K562 (cell line): ENCODE results near the gene FGF14. TPM values are rescaled to one million over a fixed set of nuclear protein-coding genes. Genes with fewer than 3 reads are reported as not detected.

Experiments
- ATAC-seq: fragments of 200-7000 bp; cut with Tn5 transposase; 3 replicates; pipeline ENCODE4 v1.9.1; 2020; ENCODE audit warnings: moderate library complexity
- BruUV-seq: library from RNA; stranded (reverse); fragments of 400-500 nt; replicated peaks from 2 replicates; lab custom pipeline; 2021; lab: Mats Ljungman, UMichigan
- CTCF ChIA-PET: fragments of 300-600 bp; formaldehyde crosslinking; extraction: SDS; loops from one replicate; lab custom pipeline; 2021; ENCODE audit warnings: low intra/inter-chr PET ratio; lab: Yijun Ruan, JAX
- POLR2A ChIA-PET: fragments of 300-600, 350-650 bp; sonication (Branson Sonifier 250); formaldehyde crosslinking; extraction: SDS; loops from one replicate; lab custom pipeline; 2021; ENCODE audit warnings: antibody characterized with exemption, inconsistent platforms; lab: Yijun Ruan, JAX
- DNase-seq, 4 experiments: peaks; one replicate each; pipeline versions ENCODE4 v3.0.0 to v3.0.0-alpha.2; 2011 to 2018; ENCODE audit warnings: low spot score in 3 of 4, mixed read lengths in 3 of 4; ENCODE audit errors: extremely low read depth in 1 of 4
- FAIRE-seq: peaks from 2 replicates; lab custom pipeline; 2011; peaks lifted over from hg19 to GRCh38; lab: Jason Lieb, UNC
- H2AFZ ChIP-seq: 2 replicates; pipeline ENCODE4 v1.6.0; 2011; ENCODE audit warnings: low read depth, low read length, control low read depth, inconsistent platforms
- H3K27ac ChIP-seq: fragments of 200-600 bp; 3 replicates; pipeline ENCODE4 v1.8.0; 2011; ENCODE audit warnings: low read depth, mild to moderate bottlenecking, control low read depth, inconsistent platforms, low read length, moderate library complexity, mixed read lengths; ENCODE audit errors: extremely low read depth
- H3K27me3 ChIP-seq, 2 experiments: fragments of 300-600 bp in 1 of 2; 2 replicates in 1 of 2; 3 replicates in 1 of 2; pipeline versions ENCODE4 v1.6.0 to v1.8.0; 2011; ENCODE audit warnings: inconsistent platforms in 2 of 2, low read length in 2 of 2, mild to moderate bottlenecking in 1 of 2, mixed read lengths in 1 of 2, moderate library complexity in 1 of 2; ENCODE audit not compliant: control insufficient read depth in 2 of 2, insufficient read depth in 2 of 2
- H3K36me3 ChIP-seq: fragments of 300-600 bp; 3 replicates; pipeline ENCODE4 v1.8.0; 2011; ENCODE audit warnings: mild to moderate bottlenecking, low read length, inconsistent platforms; ENCODE audit not compliant: control insufficient read depth, insufficient read depth
- H3K4me1 ChIP-seq, 2 experiments: fragments of 200-600 bp in 1 of 2; replicated peaks in 1 of 2; 2 replicates in 1 of 2; 3 replicates in 1 of 2; pipeline versions ENCODE4 v1.5.1 to v1.8.0; 2011; ENCODE audit warnings: inconsistent platforms in 2 of 2, low read length in 2 of 2, mild to moderate bottlenecking in 1 of 2, mixed read lengths in 1 of 2, moderate library complexity in 1 of 2; ENCODE audit not compliant: control insufficient read depth in 2 of 2, insufficient read depth in 2 of 2
- H3K4me2 ChIP-seq: 2 replicates; pipeline ENCODE4 v1.6.1; 2011; ENCODE audit warnings: low read length, control low read depth, inconsistent platforms, mixed read lengths; ENCODE audit not compliant: insufficient read depth
- H3K4me3 ChIP-seq: fragments of 200-600 bp; sonication (generic), shearing (Covaris generic); 2 replicates; pipeline ENCODE4 v1.5.1; 2016; ENCODE audit warnings: control low read depth, inconsistent platforms
- H3K79me2 ChIP-seq: fragments of 200-600 bp; 3 replicates; pipeline ENCODE4 v1.8.0; 2011; ENCODE audit warnings: low read length, inconsistent platforms; ENCODE audit not compliant: control insufficient read depth, insufficient read depth
- H3K9ac ChIP-seq, 2 experiments: 2 replicates each; pipeline versions ENCODE4 v1.6.0 to v1.6.1; 2011; ENCODE audit warnings: low read depth in 2 of 2, low read length in 2 of 2, control low read depth in 1 of 2, inconsistent platforms in 1 of 2, mild to moderate bottlenecking in 1 of 2, mixed read lengths in 1 of 2; ENCODE audit not compliant: insufficient read depth in 1 of 2
- H3K9me1 ChIP-seq: one replicate; pipeline ENCODE4 v1.6.0; 2011; ENCODE audit warnings: inconsistent platforms, mild to moderate bottlenecking, low read length, moderate library complexity; ENCODE audit not compliant: control insufficient read depth, insufficient read depth
- H3K9me3 ChIP-seq: replicated peaks from 2 replicates; pipeline ENCODE4 v1.5.1; 2011; ENCODE audit warnings: low read depth, low read length, inconsistent platforms; ENCODE audit not compliant: control insufficient read depth, insufficient read depth
- H4K20me1 ChIP-seq: replicated peaks from 2 replicates; pipeline ENCODE4 v1.6.1; 2011; ENCODE audit warnings: low read length, inconsistent platforms, mixed read lengths; ENCODE audit not compliant: control insufficient read depth, insufficient read depth
- CAMTA2 ChIP-seq: fragments of 250-450 bp; sonication (Bioruptor Pico); conservative IDR thresholded peaks from 2 replicates; pipeline ENCODE4 v1.5.1; 2022
- CLOCK ChIP-seq: fragments of 250-450 bp; sonication (Bioruptor Pico); IDR thresholded peaks from 2 replicates; pipeline ENCODE4 v1.4.0; 2020; ENCODE audit warnings: mild to moderate bottlenecking, moderate library complexity, borderline replicate concordance
- HDAC2 ChIP-seq: fragments of 450-650 bp; IDR thresholded peaks from 2 replicates; pipeline ENCODE4 v1.6.1; 2016; ENCODE audit warnings: mild to moderate bottlenecking
- NR0B1 ChIP-seq: fragments of 450-650 bp; IDR thresholded peaks from one replicate; pipeline ENCODE4 v1.6.1; 2018; ENCODE audit warnings: mild to moderate bottlenecking, moderate library complexity; ENCODE audit not compliant: partially characterized antibody
- NR2C2 ChIP-seq, 2 experiments: fragments of 200-800 bp in 1 of 2; sonication (Bioruptor generic) in 1 of 2; sonication (generic) in 1 of 2; formaldehyde crosslinking in 1 of 2; IDR thresholded peaks; 2 replicates each; pipeline versions ENCODE4 v1.6.1 to v1.8.0; 2016 to 2022; ENCODE audit warnings: mild to moderate bottlenecking in 1 of 2, missing compliant biosample characterization in 1 of 2, missing genetic modification characterization in 1 of 2, missing genetic modification reagents in 1 of 2
- SIX5 ChIP-seq, 2 experiments: IDR thresholded peaks; 2 replicates each; pipeline ENCODE4 v1.6.1; 2011; ENCODE audit warnings: low read length in 2 of 2, borderline replicate concordance in 1 of 2, low read depth in 1 of 2, mild to moderate bottlenecking in 1 of 2, moderate library complexity in 1 of 2; ENCODE audit not compliant: insufficient read depth in 1 of 2
- SMARCB1 ChIP-seq: IDR thresholded peaks from 2 replicates; pipeline ENCODE4 v1.6.1; 2011; ENCODE audit warnings: improper control_type of control experiment, low read depth; ENCODE audit not compliant: insufficient read length
- SREBF1 ChIP-seq: fragments of 150-350 bp; IDR thresholded peaks from 2 replicates; pipeline ENCODE4 v1.6.1; 2014; ENCODE audit warnings: antibody characterized with exemption, low read depth, low read length, borderline replicate concordance
- TCF3 ChIP-seq: sonication (generic); formaldehyde crosslinking; IDR thresholded peaks from 2 replicates; pipeline ENCODE4 v1.4.0; 2020; ENCODE audit warnings: mild to moderate bottlenecking, missing genetic modification reagents
- ZFP30 ChIP-seq: fragments of 250-450 bp; sonication (Bioruptor Pico); IDR thresholded peaks from 2 replicates; pipeline ENCODE4 v1.8.0; 2022; ENCODE audit warnings: moderate library complexity, mild to moderate bottlenecking, inconsistent platforms, borderline replicate concordance
- WGBS: fragments of 100-300 bp; shearing (Covaris generic); methylation state at CpG from one replicate; pipeline ENCODE4 v1.1.6; 2016; ENCODE audit warnings: low coverage, mixed read lengths; ENCODE audit not compliant: insufficient coverage; ENCODE audit errors: missing lambda C conversion rate; 5-methylcytosine and 5-hydroxymethylcytosine counted together
- in situ Hi-C: fragments of 300-500 bp; cut with MboI; formaldehyde crosslinking; loops from 4 replicates; pipeline ENCODE4 v1.15.0; 2018; ENCODE audit warnings: inconsistent platforms, mixed read lengths
- intact Hi-C: fragments of 100-400 bp; cut with micrococcal nuclease; formaldehyde crosslinking; loops from 2 replicates; pipeline ENCODE4 v1.14.2; 2022
- polyA plus RNA-seq, 8 experiments: library from polyadenylated mRNA; depleted of rRNA in 4 of 8; stranded (reverse) in 5 of 8; unstranded in 3 of 8; fragments of >200 nt; fragmentation: Nextera tagmentation in 2 of 8; fragmentation: Illumina TruSeq in 1 of 8; extraction: Ambion mirVana in 2 of 8; extraction: Trizol in 1 of 8; gene quantifications; 2 replicates each; pipeline versions ENCODE4 v1.2.1 to v1.2.3, GENCODE V29; 2011 to 2014; ENCODE audit warnings: inconsistent platforms in 1 of 8, missing spikeins in 1 of 8
- total RNA-seq, 7 experiments: library from RNA; depleted of rRNA in 6 of 7; stranded (reverse); fragments of >200 nt in 6 of 7; fragmentation: Illumina TruSeq in 2 of 7; extraction: Trizol in 2 of 7; gene quantifications; 2 replicates each; pipeline versions ENCODE4 v1.2.1 to v1.2.3, GENCODE V29; 2011 to 2021; ENCODE audit warnings: low replicate concordance in 1 of 7
- TF ChIP-seq, protein P1 (sequence below): fragments of 250-450 bp; sonication (Bioruptor Pico); IDR thresholded peaks from 2 replicates; pipeline ENCODE4 v1.4.0; 2020; ENCODE audit warnings: mild to moderate bottlenecking, moderate library complexity

The FGF14 gene
- total and polyA plus RNA-seq, 9 of the 15 experiments (the other 6 are each of a cell fraction or from before 2014, with no cell fraction given), result not detected

DNA sequence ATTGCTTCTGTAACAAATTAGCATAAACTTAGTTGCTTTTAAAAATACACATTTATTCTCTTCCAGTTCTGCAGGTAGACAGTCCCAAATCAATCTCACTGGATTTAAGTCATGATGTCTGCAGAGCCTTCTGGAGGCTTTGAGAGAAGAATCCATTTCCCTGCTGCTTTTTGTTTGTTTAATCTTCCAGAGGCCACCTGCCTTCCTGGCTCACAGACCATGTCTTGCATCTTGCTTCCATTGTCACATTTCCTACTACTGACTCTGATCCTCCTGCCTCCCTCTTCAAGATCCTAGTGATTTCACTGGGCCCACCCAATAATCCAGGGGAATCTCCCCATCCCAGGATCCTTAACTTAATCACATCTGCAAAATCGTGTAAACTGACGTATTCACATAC is 476.1 kb downstream of the FGF14 start:
- ChIA-PET POLR2A (no interaction called here), CTCF (no interaction called here)
- Histone ChIP-seq H3K27me3 (no peaks in the 10 kb centered on the region), H3K9me1 (no peaks in the 10 kb centered on the region), H3K27ac (no peak overlapping the region), H3K9me3 (no peaks in the 10 kb centered on the region), H3K36me3 (no peaks in the 10 kb centered on the region), H3K9ac (no peak overlapping the region), H4K20me1 (no peaks in the 10 kb centered on the region), H3K79me2 (no peaks in the 10 kb centered on the region), H3K4me1 (no peaks in the 10 kb centered on the region), H3K4me3 (no peak overlapping the region), H2AFZ (no peak overlapping the region), H3K4me2 (no peak overlapping the region)
- ATAC-seq, result no peak
- DNase-seq, result no peak
- BruUV-seq, result no TSS peak
- WGBS, result 0% methylated on average over 2 of the region's 2 CpGs
- no peak for FAIRE-seq
- intact Hi-C loops (no loop called here), in situ Hi-C loops (no loop called here)
- TF ChIP-seq HDAC2 (no peak), NR0B1 (no peak), SIX5 (IDR thresholded peaks at IDR 0.05; ENCODE audit: borderline replicate concordance in 1 of 2, insufficient read depth in 1 of 2, low read depth in 1 of 2, low read length in 2 of 2) (no peak), CAMTA2 (no peak), TCF3 (CRISPR knock-in tag) (no peak), CLOCK (CRISPR knock-in tag) (no peak), ZFP30 (CRISPR knock-in tag) (no peak), SMARCB1 (no peak), SREBF1 (no peak), NR2C2 (CRISPR knock-in tag; IDR thresholded peaks at IDR 0.05) (no peak), NR2C2 (tag; IDR thresholded peaks at IDR 0.05) (no peak)
- TF ChIP-seq, protein P1, sequence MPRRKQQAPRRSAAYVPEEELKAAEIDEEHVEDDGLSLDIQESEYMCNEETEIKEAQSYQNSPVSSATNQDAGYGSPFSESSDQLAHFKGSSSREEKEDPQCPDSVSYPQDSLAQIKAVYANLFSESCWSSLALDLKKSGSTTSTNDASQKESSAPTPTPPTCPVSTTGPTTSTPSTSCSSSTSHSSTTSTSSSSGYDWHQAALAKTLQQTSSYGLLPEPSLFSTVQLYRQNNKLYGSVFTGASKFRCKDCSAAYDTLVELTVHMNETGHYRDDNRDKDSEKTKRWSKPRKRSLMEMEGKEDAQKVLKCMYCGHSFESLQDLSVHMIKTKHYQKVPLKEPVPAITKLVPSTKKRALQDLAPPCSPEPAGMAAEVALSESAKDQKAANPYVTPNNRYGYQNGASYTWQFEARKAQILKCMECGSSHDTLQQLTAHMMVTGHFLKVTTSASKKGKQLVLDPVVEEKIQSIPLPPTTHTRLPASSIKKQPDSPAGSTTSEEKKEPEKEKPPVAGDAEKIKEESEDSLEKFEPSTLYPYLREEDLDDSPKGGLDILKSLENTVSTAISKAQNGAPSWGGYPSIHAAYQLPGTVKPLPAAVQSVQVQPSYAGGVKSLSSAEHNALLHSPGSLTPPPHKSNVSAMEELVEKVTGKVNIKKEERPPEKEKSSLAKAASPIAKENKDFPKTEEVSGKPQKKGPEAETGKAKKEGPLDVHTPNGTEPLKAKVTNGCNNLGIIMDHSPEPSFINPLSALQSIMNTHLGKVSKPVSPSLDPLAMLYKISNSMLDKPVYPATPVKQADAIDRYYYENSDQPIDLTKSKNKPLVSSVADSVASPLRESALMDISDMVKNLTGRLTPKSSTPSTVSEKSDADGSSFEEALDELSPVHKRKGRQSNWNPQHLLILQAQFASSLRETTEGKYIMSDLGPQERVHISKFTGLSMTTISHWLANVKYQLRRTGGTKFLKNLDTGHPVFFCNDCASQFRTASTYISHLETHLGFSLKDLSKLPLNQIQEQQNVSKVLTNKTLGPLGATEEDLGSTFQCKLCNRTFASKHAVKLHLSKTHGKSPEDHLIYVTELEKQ (CRISPR knock-in tag), result no peak
